CD14-positive monocyte (primary cell): ENCODE measurements around the gene FTL. TPM values are rescaled to one million over a fixed set of nuclear protein-coding genes. Genes with fewer than 3 reads are reported as not detected.

Experiments
- DNase-seq, 3 donors: peaks; one replicate each; pipeline ENCODE4 v3.0.0-alpha.2; 2011 to 2022
- H2AFZ ChIP-seq: 2 replicates; pipeline ENCODE4 v1.6.0; 2012; ENCODE audit warnings: mild to moderate bottlenecking, low read depth, low read length, inconsistent platforms; ENCODE audit not compliant: insufficient read depth, poor library complexity, severe bottlenecking
- H3K27ac ChIP-seq, 2 donors: 1 replicate in 1 of 2; 2 replicates in 1 of 2; pipeline ENCODE4 v1.5.1; 2012 to 2013; ENCODE audit warnings: low read length in 2 of 2, control low read depth in 1 of 2, inconsistent platforms in 1 of 2, low read depth in 1 of 2, mild to moderate bottlenecking in 1 of 2
- H3K27me3 ChIP-seq, 2 donors: one replicate each; pipeline versions ENCODE4 v1.6.0 to v1.6.1; 2011 to 2013; ENCODE audit warnings: low read length in 2 of 2; ENCODE audit not compliant: control insufficient read depth in 2 of 2, insufficient read depth in 2 of 2
- H3K36me3 ChIP-seq, 2 donors: replicated peaks in 1 of 2; 1 replicate in 1 of 2; 2 replicates in 1 of 2; pipeline versions ENCODE4 v1.5.1 to v1.6.1; 2012 to 2013; ENCODE audit warnings: low read length in 2 of 2, control low read depth in 1 of 2, inconsistent platforms in 1 of 2, mild to moderate bottlenecking in 1 of 2; ENCODE audit not compliant: insufficient read depth in 2 of 2, control insufficient read depth in 1 of 2
- H3K4me1 ChIP-seq, 2 donors: 1 replicate in 1 of 2; 2 replicates in 1 of 2; pipeline versions ENCODE4 v1.5.1 to v1.6.1; 2012 to 2013; ENCODE audit warnings: low read length in 2 of 2, control low read depth in 1 of 2, inconsistent platforms in 1 of 2, mild to moderate bottlenecking in 1 of 2, moderate library complexity in 1 of 2; ENCODE audit not compliant: insufficient read depth in 2 of 2, control insufficient read depth in 1 of 2
- H3K4me2 ChIP-seq: replicated peaks from 2 replicates; pipeline ENCODE3; 2012; ENCODE audit warnings: low read length, moderate library complexity, mild to moderate bottlenecking; ENCODE audit not compliant: poor library complexity, severe bottlenecking; ENCODE audit errors: extremely low read depth
- H3K4me3 ChIP-seq, 3 experiments: fragments of 200-600 bp in 1 of 3; sonication (generic) in 1 of 3; replicated peaks in 1 of 3; 1 replicate in 2 of 3; 2 replicates in 1 of 3; pipeline ENCODE4 v1.5.1; 2011 to 2013; ENCODE audit warnings: low read length in 3 of 3, mild to moderate bottlenecking in 3 of 3, control low read depth in 2 of 3, low read depth in 2 of 3, inconsistent platforms in 1 of 3, moderate library complexity in 1 of 3
- H3K79me2 ChIP-seq: 2 replicates; pipeline ENCODE4 v1.6.0; 2012; ENCODE audit warnings: mild to moderate bottlenecking, control low read depth, inconsistent platforms, low read length, moderate library complexity; ENCODE audit not compliant: insufficient read depth
- H3K9ac ChIP-seq: 2 replicates; pipeline ENCODE4 v1.6.0; 2017; ENCODE audit warnings: low read length, mild to moderate bottlenecking; ENCODE audit not compliant: insufficient read depth, poor library complexity, severe bottlenecking
- H3K9me3 ChIP-seq, 2 donors: replicated peaks in 1 of 2; 1 replicate in 1 of 2; 2 replicates in 1 of 2; pipeline versions ENCODE4 v1.5.1 to v1.6.1; 2012 to 2013; ENCODE audit warnings: low read length in 2 of 2, control low read depth in 1 of 2; ENCODE audit not compliant: control insufficient read depth in 1 of 2, insufficient read depth in 1 of 2
- H4K20me1 ChIP-seq: 2 replicates; pipeline ENCODE4 v1.6.0; 2012; ENCODE audit warnings: mild to moderate bottlenecking, low read length, control low read depth, moderate library complexity; ENCODE audit not compliant: insufficient read depth
- H3K27ac Mint-ChIP-seq, 7 donors: one replicate each; pipeline ENCODE4 v1.8.0; 2020; ENCODE audit warnings: mild to moderate bottlenecking in 7 of 7, mixed read lengths in 7 of 7, moderate library complexity in 6 of 7, inconsistent platforms in 2 of 7
- H3K27me3 Mint-ChIP-seq, 3 donors: one replicate each; pipeline ENCODE4 v1.8.0; 2021 to 2022; ENCODE audit warnings: low read depth in 3 of 3, mild to moderate bottlenecking in 3 of 3, mixed read lengths in 3 of 3, moderate library complexity in 3 of 3, inconsistent platforms in 1 of 3
- H3K36me3 Mint-ChIP-seq, 2 donors: one replicate each; pipeline ENCODE4 v1.8.0; 2020; ENCODE audit warnings: mixed read lengths in 2 of 2, inconsistent platforms in 1 of 2, mild to moderate bottlenecking in 1 of 2
- H3K4me1 Mint-ChIP-seq: one replicate; pipeline ENCODE4 v1.8.0; 2020; ENCODE audit warnings: mild to moderate bottlenecking, mixed read lengths
- H3K4me3 Mint-ChIP-seq, 2 donors: one replicate each; pipeline ENCODE4 v1.8.0; 2020; ENCODE audit warnings: mild to moderate bottlenecking in 2 of 2, mixed read lengths in 2 of 2, moderate library complexity in 1 of 2
- H3K9me3 Mint-ChIP-seq, 7 donors: one replicate each; pipeline ENCODE4 v1.8.0; 2020 to 2022; ENCODE audit warnings: mixed read lengths in 7 of 7, mild to moderate bottlenecking in 6 of 7, moderate library complexity in 6 of 7, inconsistent platforms in 2 of 7
- CTCF ChIP-seq: fragments of 200-600 bp; IDR thresholded peaks from one replicate; pipeline ENCODE4 v1.8.0; 2022; ENCODE audit warnings: antibody characterized with exemption, mild to moderate bottlenecking
- WGBS: methylation state at CpG from one replicate; pipeline ENCODE4 v1.1.5; 2013; ENCODE audit warnings: missing lambda C conversion rate; ENCODE audit not compliant: insufficient coverage; 5-methylcytosine and 5-hydroxymethylcytosine counted together
- intact Hi-C, 2 donors: fragments of 100-400 bp; cut with micrococcal nuclease; formaldehyde crosslinking; loops; one replicate each; pipeline versions ENCODE4 v1.15.0 to v1.15.1; 2023
- polyA plus RNA-seq, 3 donors: library from polyadenylated mRNA; depleted of rRNA in 1 of 3; unstranded in 2 of 3; stranded (reverse) in 1 of 3; fragments of 300-500 nt in 2 of 3; fragments of >200 nt in 1 of 3; fragmentation: Illumina TruSeq in 2 of 3; gene quantifications; 1 replicate in 2 of 3; 2 replicates in 1 of 3; pipeline ENCODE4 v1.2.3, GENCODE V29; 2012 to 2021

FTL gene
- polyA plus RNA-seq, 3 donors, result 4,468 to 26,681 (median 23,650) TPM

GRCh38 chr19:48969276-48970138 lies 4.4 kb downstream of the FTL start:
- WGBS, result 97% methylated on average over 36 of the region's 45 CpGs
- intact Hi-C loops, result loop anchor here (5.0 to 10.0 kb wide), 5 partner anchors 72 to 335 kb away; partner anchors contain the start of genes DBP (in 2 of the 2) and TULP2 (in 1 of the 2)

More at GRCh38 chr19:48969276-48970138, 4.4 kb downstream of the FTL start:
- no peak overlapping the region for H3K27ac ChIP-seq
- H3K9me3 Mint-ChIP-seq, result peaks cover 0 to 10% (median 0%) of the 10 kb centered on the region in 7 donors
- H3K36me3 ChIP-seq, result peaks cover 38 to 63% of the 10 kb centered on the region in 2 donors
- H3K4me2 ChIP-seq, result no peak overlapping the region
- no peaks in the 10 kb centered on the region for H3K27me3 ChIP-seq
- no peaks in the 10 kb centered on the region for H3K9me3 ChIP-seq
- H2AFZ ChIP-seq, result no peak overlapping the region
- no peak overlapping the region for H3K4me3 Mint-ChIP-seq
- H3K9ac ChIP-seq, result no peak overlapping the region
- peaks cover 44 to 65% of the 10 kb centered on the region in 2 donors for H3K36me3 Mint-ChIP-seq
- peaks cover 39 to 48% of the 10 kb centered on the region in 2 donors for H3K4me1 ChIP-seq
- H3K79me2 ChIP-seq, result peaks cover 30% of the 10 kb centered on the region
- peaks cover 0 to 13% (median 0%) of the 10 kb centered on the region in 3 donors for H3K27me3 Mint-ChIP-seq
- peak overlapping the region in 4 of 7 donors; percentile 41 to 95 (median 70) for H3K27ac Mint-ChIP-seq
- H4K20me1 ChIP-seq, result peaks cover 34% of the 10 kb centered on the region
- peak in 1 of 3 donors; percentile 41 for DNase-seq
- TF ChIP-seq CTCF, result no peak
- no peak overlapping the region for H3K4me3 ChIP-seq
- peaks cover 40% of the 10 kb centered on the region for H3K4me1 Mint-ChIP-seq
